Measurements from ENCODE around the gene CAMK4. TPM values are rescaled to one million over a fixed set of nuclear protein-coding genes. Genes with fewer than 3 reads are reported as not detected.
A peak's percentile ranks its signal among the peaks of the same experiment; 100 is the strongest.

CAMK4 gene
- total and polyA plus RNA-seq, 8 donors = 0.45 to 25.1 (median 3.8) TPM

- TF ChIP-seq CTCF (IDR thresholded peaks at IDR 0.05) (no peak), POLR2AphosphoS5 (IDR thresholded peaks at IDR 0.05) (no peak), POLR2A (IDR thresholded peaks at IDR 0.05) (no peak), EP300 (IDR thresholded peaks at IDR 0.05) (no peak)
- Histone ChIP-seq H3K4me1 (peaks cover 0 to 19% (median 15%) of the 10 kb centered on the region in 4 donors), H3K4me3 (no peak overlapping the region), H3K9me3 (no peaks in the 10 kb centered on the region), H3K27ac (no peak overlapping the region), H3K27me3 (peaks cover 0 to 48% (median 26%) of the 10 kb centered on the region in 3 donors), H3K36me3 (no peaks in the 10 kb centered on the region)
- WGBS, 5 donors = 59 to 74% (median 71%) methylated on average over 4 of the region's 4 CpGs
- intact Hi-C loops (cut with DNase I; ENCODE audit: low total_unique reads) = no loop called here
- no peak for DNase-seq
Observed at GRCh38 chr5:111225926-111226325, 1.7 kb downstream of the CAMK4 start.

GRCh38 chr5:111226556-111226955, 2.4 kb downstream of the CAMK4 start:
- no peak overlapping the region for H3K27ac ChIP-seq
- peaks cover 0 to 48% (median 26%) of the 10 kb centered on the region in 3 donors for H3K27me3 ChIP-seq
- TF ChIP-seq CTCF (IDR thresholded peaks at IDR 0.05) (no peak), EP300 (IDR thresholded peaks at IDR 0.05) (no peak), POLR2A (IDR thresholded peaks at IDR 0.05) (no peak), POLR2AphosphoS5 (IDR thresholded peaks at IDR 0.05) (no peak)
- no peaks in the 10 kb centered on the region for H3K9me3 ChIP-seq
- H3K4me1 ChIP-seq = peaks cover 0 to 19% (median 15%) of the 10 kb centered on the region in 4 donors
- H3K4me3 ChIP-seq = no peak overlapping the region
- no peak for DNase-seq
- WGBS, 5 donors = 71 to 89% (median 82%) methylated on average over 6 of the region's 6 CpGs
- intact Hi-C loops (cut with DNase I; ENCODE audit: low total_unique reads) = no loop called here
- no peaks in the 10 kb centered on the region for H3K36me3 ChIP-seq

- Histone ChIP-seq H3K4me3 (no peak overlapping the region), H3K27me3 (peaks cover 0 to 48% (median 26%) of the 10 kb centered on the region in 3 donors), H3K9me3 (no peaks in the 10 kb centered on the region), H3K36me3 (no peaks in the 10 kb centered on the region), H3K27ac (peak overlapping the region in 1 of 5 donors; percentile 6), H3K4me1 (peaks cover 0 to 19% (median 15%) of the 10 kb centered on the region in 4 donors)
- WGBS, 5 donors = 78 to 87% (median 83%) methylated on average over 6 of the region's 6 CpGs
- DNase-seq = no peak
- no peak for TF ChIP-seq POLR2AphosphoS5 (IDR thresholded peaks at IDR 0.05)
- TF ChIP-seq CTCF (IDR thresholded peaks at IDR 0.05) = no peak
- no peak for TF ChIP-seq POLR2A (IDR thresholded peaks at IDR 0.05)
- no peak for TF ChIP-seq EP300 (IDR thresholded peaks at IDR 0.05)
- intact Hi-C loops (cut with DNase I; ENCODE audit: low total_unique reads) = no loop called here
Observed at GRCh38 chr5:111227226-111227782, 3.1 kb downstream of the CAMK4 start.

GRCh38 chr5:111227801-111228200, 3.6 kb downstream of the CAMK4 start:
- intact Hi-C loops (cut with DNase I; ENCODE audit: low total_unique reads) = no loop called here
- Histone ChIP-seq H3K36me3 (no peaks in the 10 kb centered on the region), H3K4me3 (no peak overlapping the region), H3K4me1 (peaks cover 0 to 19% (median 15%) of the 10 kb centered on the region in 4 donors), H3K27ac (peak overlapping the region in 1 of 5 donors; percentile 6), H3K9me3 (no peaks in the 10 kb centered on the region), H3K27me3 (peaks cover 0 to 48% (median 26%) of the 10 kb centered on the region in 3 donors)
- WGBS, 5 donors = 35 to 51% (median 39%) methylated on average over 4 of the region's 4 CpGs
- TF ChIP-seq POLR2A (IDR thresholded peaks at IDR 0.05) = no peak
- DNase-seq = peak in 1 of 2 donors; percentile 55
